Astrocyte (in vitro differentiated cells and primary cell): ENCODE measurements around the gene SH3GLB2. TPM values are rescaled to one million over a fixed set of nuclear protein-coding genes. Genes with fewer than 3 reads are reported as not detected.
"Not testable (repeated sequence)": the region's sequence is repeated elsewhere in the genome, so short reads cannot be mapped to it uniquely, and the experiment has no call there.

Experiments used
- DNase-seq: peaks from one replicate; pipeline ENCODE4 v3.0.0-alpha.2; 2010; ENCODE audit warnings: low read depth
- FAIRE-seq: peaks from 2 replicates; lab custom pipeline; 2011; peaks lifted over from hg19 to GRCh38; lab: Jason Lieb, UNC
- H2AFZ ChIP-seq: 2 replicates; pipeline ENCODE4 v1.6.0; 2012; ENCODE audit warnings: low read depth, low read length, inconsistent platforms
- H3K27ac ChIP-seq: 2 replicates; pipeline ENCODE4 v1.5.1; 2011; ENCODE audit warnings: low read depth, low read length, inconsistent platforms
- H3K27me3 ChIP-seq: 2 replicates; pipeline ENCODE4 v1.6.0; 2011; ENCODE audit warnings: low read length, inconsistent platforms; ENCODE audit not compliant: insufficient read depth
- H3K36me3 ChIP-seq: 2 replicates; pipeline ENCODE4 v1.5.1; 2011; ENCODE audit warnings: low read length, inconsistent platforms; ENCODE audit not compliant: insufficient read depth
- H3K4me1 ChIP-seq: 2 replicates; pipeline ENCODE4 v1.5.1; 2011; ENCODE audit warnings: low read length, inconsistent platforms; ENCODE audit not compliant: insufficient read depth
- H3K4me2 ChIP-seq: 2 replicates; pipeline ENCODE4 v1.6.0; 2012; ENCODE audit warnings: low read length, inconsistent platforms
- H3K4me3 ChIP-seq: 2 replicates; pipeline ENCODE4 v1.5.1; 2011; ENCODE audit warnings: low read depth, mild to moderate bottlenecking, low read length, inconsistent platforms; ENCODE audit not compliant: insufficient read depth
- H3K79me2 ChIP-seq: 2 replicates; pipeline ENCODE4 v1.6.0; 2012; ENCODE audit warnings: mild to moderate bottlenecking, low read length, inconsistent platforms; ENCODE audit not compliant: insufficient read depth
- H3K9ac ChIP-seq: 2 replicates; pipeline ENCODE4 v1.6.0; 2012; ENCODE audit warnings: mild to moderate bottlenecking, low read length, inconsistent platforms
- H3K9me3 ChIP-seq: 2 replicates; pipeline ENCODE4 v1.5.1; 2012; ENCODE audit warnings: low read depth, mild to moderate bottlenecking, low read length, inconsistent platforms; ENCODE audit not compliant: insufficient read depth
- H4K20me1 ChIP-seq: 2 replicates; pipeline ENCODE4 v1.6.0; 2012; ENCODE audit warnings: low read length, inconsistent platforms; ENCODE audit not compliant: insufficient read depth
- H3K27ac Mint-ChIP-seq: one replicate; pipeline ENCODE4 v1.8.0; 2021; ENCODE audit warnings: mild to moderate bottlenecking, mixed read lengths; ENCODE audit not compliant: unreplicated experiment
- H3K27me3 Mint-ChIP-seq: one replicate; pipeline ENCODE4 v1.8.0; 2021; ENCODE audit warnings: low read depth, mixed read lengths; ENCODE audit not compliant: unreplicated experiment
- H3K36me3 Mint-ChIP-seq: one replicate; pipeline ENCODE4 v1.8.0; 2021; ENCODE audit warnings: low read depth, mixed read lengths; ENCODE audit not compliant: unreplicated experiment
- H3K4me1 Mint-ChIP-seq: one replicate; pipeline ENCODE4 v1.8.0; 2021; ENCODE audit warnings: low read depth, mixed read lengths; ENCODE audit not compliant: unreplicated experiment
- H3K4me3 Mint-ChIP-seq: one replicate; pipeline ENCODE4 v1.8.0; 2021; ENCODE audit warnings: mild to moderate bottlenecking, moderate library complexity, mixed read lengths; ENCODE audit not compliant: unreplicated experiment
- H3K9me3 Mint-ChIP-seq: one replicate; pipeline ENCODE4 v1.8.0; 2021; ENCODE audit warnings: mild to moderate bottlenecking, mixed read lengths; ENCODE audit not compliant: unreplicated experiment
- CTCF ChIP-seq: IDR thresholded peaks from 2 replicates; pipeline ENCODE4 v1.5.1; 2011; ENCODE audit warnings: low read depth, mild to moderate bottlenecking, inconsistent platforms, low read length, moderate library complexity; ENCODE audit not compliant: insufficient read depth
- EZH2 ChIP-seq: IDR thresholded peaks from 2 replicates; pipeline ENCODE4 v1.6.1; 2012; ENCODE audit warnings: mild to moderate bottlenecking, low read length, inconsistent platforms; ENCODE audit not compliant: insufficient read depth
- total RNA-seq: library from RNA; stranded (reverse); gene quantifications from 2 replicates; pipeline ENCODE4 v1.2.1, GENCODE V29; 2021

SH3GLB2 gene
- total RNA-seq, 1 donor from 2014 or later: 38.0 TPM

- Histone ChIP-seq H3K9me3 (no peaks in the 10 kb centered on the region), H3K36me3 (peaks cover 41% of the 10 kb centered on the region), H3K79me2 (no peaks in the 10 kb centered on the region), H3K9ac (peak overlapping the region; percentile 45), H2AFZ (no peak overlapping the region), H3K4me1 (peaks cover 21% of the 10 kb centered on the region), H3K4me2 (peak overlapping the region; percentile 70), H4K20me1 (no peaks in the 10 kb centered on the region), H3K4me3 (no peak overlapping the region), H3K27ac (peak overlapping the region; percentile 68), H3K27me3 (no peaks in the 10 kb centered on the region)
- peak; percentile 71 for DNase-seq
- Mint-ChIP-seq H3K9me3 (no peaks in the 10 kb centered on the region), H3K36me3 (peaks cover 10% of the 10 kb centered on the region), H3K27ac (peak overlapping the region; percentile 67), H3K4me1 (peaks cover 16% of the 10 kb centered on the region), H3K27me3 (no peaks in the 10 kb centered on the region), H3K4me3 (no peak overlapping the region)
- TF ChIP-seq CTCF (no peak), EZH2 (no peak)
- FAIRE-seq: peak; percentile 45
These were observed 55.2 kb downstream of the SH3GLB2 start for GRCh38 chr9:128972956-128973355.

DNA sequence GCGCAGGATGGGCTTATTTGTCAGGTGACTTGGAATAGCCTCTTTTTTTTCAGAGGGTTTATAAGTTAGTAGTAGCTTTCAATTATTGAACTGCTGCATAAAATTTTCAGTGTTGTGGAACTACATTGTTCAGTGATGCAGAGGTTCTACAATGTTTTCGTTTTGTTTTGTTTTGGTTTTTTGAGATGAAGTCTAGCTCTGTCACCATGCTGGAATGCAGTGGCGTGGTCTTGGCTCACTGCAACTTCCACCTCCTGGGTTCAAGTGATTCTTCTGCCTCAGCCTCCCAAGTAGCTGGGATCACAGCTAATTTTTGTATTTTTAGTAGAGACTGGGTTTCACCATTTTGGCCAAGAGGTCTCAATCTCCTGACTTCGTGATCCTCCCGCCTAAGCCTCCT lies 58.6 kb downstream of the SH3GLB2 start:
- Histone ChIP-seq H3K79me2 (no peaks in the 10 kb centered on the region), H4K20me1 (no peaks in the 10 kb centered on the region), H3K4me2 (peak overlapping the region; percentile 54), H3K4me1 (peaks cover 21% of the 10 kb centered on the region), H3K9me3 (no peaks in the 10 kb centered on the region), H3K4me3 (no peak overlapping the region), H3K36me3 (peaks cover 36% of the 10 kb centered on the region), H3K27me3 (no peaks in the 10 kb centered on the region), H3K27ac (peak overlapping the region; percentile 40), H2AFZ (no peak overlapping the region), H3K9ac (no peak overlapping the region)
- Mint-ChIP-seq H3K4me1 (peaks cover 16% of the 10 kb centered on the region), H3K9me3 (no peaks in the 10 kb centered on the region), H3K27me3 (no peaks in the 10 kb centered on the region), H3K4me3 (no peak overlapping the region), H3K36me3 (peaks cover 10% of the 10 kb centered on the region), H3K27ac (no peak overlapping the region)
- FAIRE-seq: no peak
- no peak for TF ChIP-seq CTCF
- TF ChIP-seq EZH2: no peak
- peak; percentile 30 for DNase-seq

DNA sequence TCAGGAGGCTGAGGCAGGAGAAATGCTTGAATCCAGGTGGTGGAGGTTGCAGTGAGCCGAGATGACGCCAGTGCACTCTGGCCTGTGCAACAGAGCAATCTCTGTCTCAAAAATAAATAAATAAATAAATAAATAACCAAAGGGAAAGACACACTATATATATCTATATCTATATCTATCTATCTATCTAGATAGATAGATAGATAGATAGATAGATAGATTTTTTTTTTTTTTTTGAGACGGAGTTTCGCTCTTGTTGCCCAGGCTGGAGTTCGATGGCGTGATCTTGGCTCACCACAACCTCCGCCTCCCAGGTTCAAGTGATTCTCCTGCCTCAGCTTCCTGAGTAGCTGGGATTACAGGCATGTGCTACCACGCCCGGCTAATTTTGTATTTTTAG lies 66.7 kb downstream of the SH3GLB2 start:
- DNase-seq, H2AFZ ChIP-seq, H3K27ac Mint-ChIP-seq, H3K4me3 ChIP-seq, H4K20me1 ChIP-seq, H3K4me2 ChIP-seq, H3K79me2 ChIP-seq, H3K27me3 ChIP-seq, H3K27me3 Mint-ChIP-seq, H3K4me1 Mint-ChIP-seq, H3K27ac ChIP-seq, FAIRE-seq, H3K36me3 Mint-ChIP-seq, H3K4me3 Mint-ChIP-seq, H3K9ac ChIP-seq, H3K9me3 Mint-ChIP-seq, H3K4me1 ChIP-seq, H3K9me3 ChIP-seq: not testable (repeated sequence)
- H3K36me3 ChIP-seq: peaks cover 28% of the 10 kb centered on the region

Other genes with a start within 250 kb of the SH3GLB2 start
- gene TBC1D13, start 241.1 kb downstream of the SH3GLB2 start, total RNA-seq: 24.3 and 26.5 TPM in 2 replicates
- gene ENDOG, start 209.8 kb downstream of the SH3GLB2 start, total RNA-seq: 17.8 and 18.6 TPM in 2 replicates
- gene SPOUT1, start 198.5 kb downstream of the SH3GLB2 start, total RNA-seq: 19.5 and 24.6 TPM in 2 replicates
- gene KYAT1, start 146.4 kb downstream of the SH3GLB2 start, total RNA-seq: 9.3 and 10.1 TPM in 2 replicates
- 103 and 104 TPM in 2 replicates for gene LRRC8A, start 146.2 kb downstream of the SH3GLB2 start, total RNA-seq
- gene PHYHD1, start 107.3 kb downstream of the SH3GLB2 start, total RNA-seq: 4.6 and 6.1 TPM in 2 replicates
- gene DOLK, start 80.7 kb downstream of the SH3GLB2 start, total RNA-seq: 19.8 and 22.1 TPM in 2 replicates
- 40.4 and 45.6 TPM in 2 replicates for gene NUP188, start 80.6 kb downstream of the SH3GLB2 start, total RNA-seq
- 23.1 and 23.8 TPM in 2 replicates for gene MIGA2, start 8.3 kb upstream of the SH3GLB2 start, total RNA-seq
- 14.9 and 17.9 TPM in 2 replicates for gene DOLPP1, start 52.8 kb upstream of the SH3GLB2 start, total RNA-seq
- 21.2 and 25.3 TPM in 2 replicates for gene CRAT, start 82.5 kb upstream of the SH3GLB2 start, total RNA-seq
- 122 and 134 TPM in 2 replicates for gene PTPA, start 83.1 kb upstream of the SH3GLB2 start, total RNA-seq
- gene IER5L, start 149.9 kb upstream of the SH3GLB2 start, total RNA-seq: 47.0 and 55.0 TPM in 2 replicates